Measurements from ENCODE around the gene PPM1H. TPM values are rescaled to one million over a fixed set of nuclear protein-coding genes. Genes with fewer than 3 reads are reported as not detected.
A peak's percentile ranks its signal among the peaks of the same experiment; 100 is the strongest.

The PPM1H gene
- total RNA-seq, 1 donor, result 13.4 TPM

- H3K4me3 ChIP-seq (ENCODE audit: insufficient read depth, low read length), result no peak overlapping the region
- H3K9me3 ChIP-seq (ENCODE audit: low read depth, low read length), result no peaks in the 10 kb centered on the region
- no peaks in the 10 kb centered on the region for H3K4me1 ChIP-seq (ENCODE audit: insufficient read depth, low read length)
- no peak overlapping the region for H3K27ac ChIP-seq (ENCODE audit: low read depth, low read length)
- no peak for DNase-seq (ENCODE audit: insufficient read length, low spot score, missing footprints)
- no peak for TF ChIP-seq CTCF (IDR thresholded peaks at IDR 0.05; ENCODE audit: extremely low read depth, low read depth, low read length)
- H3K4me2 ChIP-seq (ENCODE audit: insufficient read depth, low read length), result no peak overlapping the region
- no peaks in the 10 kb centered on the region for H3K36me3 ChIP-seq (ENCODE audit: insufficient read depth, low read length)
- no peaks in the 10 kb centered on the region for H3K27me3 ChIP-seq (ENCODE audit: insufficient read depth, low read length)
- no peaks in the 10 kb centered on the region for H4K20me1 ChIP-seq (ENCODE audit: insufficient read depth, low read length)
- no peaks in the 10 kb centered on the region for H3K79me2 ChIP-seq (ENCODE audit: insufficient read depth, low read length)
- peak overlapping the region; percentile 16 for H2AFZ ChIP-seq (ENCODE audit: low read length)
Observed at GRCh38 chr12:62977418-62977817, 42.5 kb upstream of the PPM1H start.

DNA sequence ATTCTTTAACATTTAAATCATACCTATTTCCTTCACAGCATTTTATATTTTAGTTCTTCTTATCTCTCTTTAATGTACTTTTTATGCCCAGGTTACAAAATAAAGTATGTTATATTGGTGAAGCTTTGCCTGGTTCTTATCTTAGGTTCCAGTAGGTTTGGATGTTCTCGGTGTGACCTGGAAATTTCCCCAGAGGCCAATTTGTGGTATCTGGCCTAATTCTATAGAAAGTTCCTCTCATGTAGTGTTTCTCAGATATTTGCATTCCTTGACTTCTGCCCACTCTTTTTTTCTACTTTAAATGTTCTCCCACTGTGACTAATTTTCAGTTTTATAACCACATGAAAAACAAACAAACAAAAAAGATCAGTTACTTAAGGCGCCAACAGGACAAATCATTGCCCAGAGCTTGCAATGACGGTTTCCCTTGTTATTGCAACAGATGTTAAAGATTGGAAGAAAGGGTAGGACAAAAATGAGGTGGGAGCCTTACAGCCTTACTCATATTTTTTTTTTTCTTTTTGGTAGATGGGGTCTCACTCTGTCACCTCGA is 41.2 kb upstream of the PPM1H start:
- Histone ChIP-seq H3K79me2 (ENCODE audit: insufficient read depth, low read length) (no peaks in the 10 kb centered on the region), H3K27ac (ENCODE audit: low read depth, low read length) (no peak overlapping the region), H3K4me1 (ENCODE audit: insufficient read depth, low read length) (no peaks in the 10 kb centered on the region), H3K4me3 (ENCODE audit: insufficient read depth, low read length) (no peak overlapping the region), H3K27me3 (ENCODE audit: insufficient read depth, low read length) (no peaks in the 10 kb centered on the region), H2AFZ (ENCODE audit: low read length) (no peak overlapping the region), H3K9me3 (ENCODE audit: low read depth, low read length) (no peaks in the 10 kb centered on the region), H3K4me2 (ENCODE audit: insufficient read depth, low read length) (no peak overlapping the region), H3K36me3 (ENCODE audit: insufficient read depth, low read length) (no peaks in the 10 kb centered on the region), H4K20me1 (ENCODE audit: insufficient read depth, low read length) (no peaks in the 10 kb centered on the region)
- TF ChIP-seq CTCF (IDR thresholded peaks at IDR 0.05; ENCODE audit: extremely low read depth, low read depth, low read length), result no peak
- no peak for DNase-seq (ENCODE audit: insufficient read length, low spot score, missing footprints)

DNA sequence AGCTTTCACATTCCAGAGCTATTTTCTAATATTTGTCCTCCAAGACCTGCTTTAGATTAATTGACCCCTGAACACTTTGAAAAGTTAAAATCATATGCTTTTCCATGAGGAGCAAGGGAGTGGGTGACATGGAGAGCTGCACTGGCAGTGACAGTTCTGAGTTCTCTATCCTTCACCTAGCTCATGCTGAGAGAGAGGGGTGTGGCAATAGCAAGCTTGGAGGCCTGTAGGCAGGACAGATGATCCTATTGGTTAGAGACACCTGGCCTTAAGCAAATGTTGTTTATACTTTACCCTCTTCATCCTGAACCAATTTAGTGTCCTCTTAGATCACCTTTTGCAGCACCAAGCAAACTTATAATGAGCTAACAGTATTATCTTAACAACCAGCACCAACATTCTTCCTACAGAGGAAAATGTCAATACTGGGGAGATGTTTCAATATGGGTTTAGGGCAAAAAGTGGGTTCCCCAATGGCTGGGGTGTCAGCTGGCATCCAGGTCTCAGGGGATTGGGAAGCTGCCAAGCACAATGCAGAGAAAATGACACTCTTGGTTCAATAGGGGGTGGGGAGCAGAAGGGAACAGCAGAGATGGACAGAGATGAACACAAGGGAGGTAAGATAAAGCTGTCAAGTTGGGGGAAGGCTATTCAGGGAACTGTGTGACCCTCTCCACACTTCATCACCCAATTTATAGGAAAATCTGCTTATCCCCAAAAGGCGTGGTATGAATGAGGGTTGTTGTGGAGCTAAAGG is 37.0 kb upstream of the PPM1H start:
- no peak for TF ChIP-seq CTCF (IDR thresholded peaks at IDR 0.05; ENCODE audit: extremely low read depth, low read depth, low read length)
- Histone ChIP-seq H3K79me2 (ENCODE audit: insufficient read depth, low read length) (no peaks in the 10 kb centered on the region), H3K27ac (ENCODE audit: low read depth, low read length) (no peak overlapping the region), H3K4me2 (ENCODE audit: insufficient read depth, low read length) (no peak overlapping the region), H3K36me3 (ENCODE audit: insufficient read depth, low read length) (no peaks in the 10 kb centered on the region), H2AFZ (ENCODE audit: low read length) (no peak overlapping the region), H3K27me3 (ENCODE audit: insufficient read depth, low read length) (no peaks in the 10 kb centered on the region), H3K4me1 (ENCODE audit: insufficient read depth, low read length) (no peaks in the 10 kb centered on the region), H3K9me3 (ENCODE audit: low read depth, low read length) (no peaks in the 10 kb centered on the region), H3K4me3 (ENCODE audit: insufficient read depth, low read length) (no peak overlapping the region), H4K20me1 (ENCODE audit: insufficient read depth, low read length) (no peaks in the 10 kb centered on the region)
- DNase-seq (ENCODE audit: insufficient read length, low spot score, missing footprints), result no peak

DNA sequence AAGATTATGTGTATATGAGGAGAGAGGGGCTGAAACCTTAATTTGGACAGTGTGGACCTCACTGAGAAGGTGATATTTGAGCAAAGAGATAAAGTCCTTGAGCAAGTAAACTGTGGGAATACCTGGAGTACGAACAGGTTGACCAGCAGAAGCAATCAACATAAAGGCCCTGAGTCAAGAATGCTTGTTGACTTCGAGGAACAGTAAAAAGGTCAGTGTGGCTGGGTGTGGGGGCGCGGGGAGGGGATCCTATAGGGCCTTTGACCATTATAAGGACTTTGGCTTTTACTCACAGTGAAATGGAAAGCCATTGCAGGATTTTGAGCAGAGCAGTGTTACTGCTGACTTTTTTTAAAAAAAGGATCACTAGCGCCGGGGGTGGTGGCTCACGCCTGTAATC is 34.7 kb upstream of the PPM1H start:
- Histone ChIP-seq H3K4me1 (ENCODE audit: insufficient read depth, low read length) (no peaks in the 10 kb centered on the region), H3K9me3 (ENCODE audit: low read depth, low read length) (no peaks in the 10 kb centered on the region), H3K27ac (ENCODE audit: low read depth, low read length) (no peak overlapping the region), H3K4me3 (ENCODE audit: insufficient read depth, low read length) (no peak overlapping the region), H3K27me3 (ENCODE audit: insufficient read depth, low read length) (no peaks in the 10 kb centered on the region), H3K79me2 (ENCODE audit: insufficient read depth, low read length) (no peaks in the 10 kb centered on the region), H2AFZ (ENCODE audit: low read length) (no peak overlapping the region), H3K4me2 (ENCODE audit: insufficient read depth, low read length) (no peak overlapping the region), H3K36me3 (ENCODE audit: insufficient read depth, low read length) (no peaks in the 10 kb centered on the region), H4K20me1 (ENCODE audit: insufficient read depth, low read length) (no peaks in the 10 kb centered on the region)
- no peak for DNase-seq (ENCODE audit: insufficient read length, low spot score, missing footprints)
- no peak for TF ChIP-seq CTCF (IDR thresholded peaks at IDR 0.05; ENCODE audit: extremely low read depth, low read depth, low read length)

All from osteoblast (primary cell).